Right lung (tissue), 10 donors: ENCODE results near the gene TAAR5. TPM values are rescaled to one million over a fixed set of nuclear protein-coding genes. Genes with fewer than 3 reads are reported as not detected.
"Not testable (repeated sequence)": the region's sequence is repeated elsewhere in the genome, so short reads cannot be mapped to it uniquely, and the experiment has no call there.

Source experiments
- DNase-seq, 2 donors: peaks; one replicate each; pipeline ENCODE4 v3.0.0-alpha.2; 2013
- long read RNA-seq, 8 donors: transcript quantifications; one replicate each; lab custom pipeline, GENCODE V29; 2026
- polyA plus RNA-seq, 5 donors: library from polyadenylated mRNA; unstranded; fragments of 120-200 nt; gene quantifications; one replicate each; pipeline versions ENCODE4 v1.2.1 to v1.2.3, GENCODE V29; 2013; ENCODE audit warnings: inconsistent platforms in 1 of 5, low replicate concordance in 1 of 5; ENCODE audit not compliant: insufficient read length in 5 of 5, insufficient read depth in 1 of 5

TAAR5 gene
- not detected for polyA plus RNA-seq
- long read RNA-seq, donor 1, partial matches to known transcripts = 0 of 1 reads
- long read RNA-seq, donor 1, other reads (novel, unspliced or antisense) = 0 of 1 reads
- long read RNA-seq, donor 2 = 0 reads
- long read RNA-seq, donor 3 = 0 reads
- long read RNA-seq, donor 4 = 0 reads
- long read RNA-seq, donor 5 = 0 reads
- long read RNA-seq, donor 6 = 0 reads
- long read RNA-seq, donor 7 = 0 reads
- long read RNA-seq, donor 8 = 0 reads

GRCh38 chr6:132589454-132589853 is at the start of gene TAAR5:
TSS of gene TAAR5 (minus strand) at chr6:132589741. CDS start at chr6:132589686, 55 bp downstream.
- no peak for DNase-seq

GRCh38 chr6:132637135-132637534 is 47.6 kb upstream of the TAAR5 start:
- not testable (repeated sequence) for DNase-seq

GRCh38 chr6:132635906-132636305 is 46.4 kb upstream of the TAAR5 start:
- DNase-seq = not testable (repeated sequence)

- DNase-seq = not testable (repeated sequence)
These were observed 45.7 kb upstream of the TAAR5 start for GRCh38 chr6:132635288-132635687.

- no peak for DNase-seq
These were observed 45.3 kb upstream of the TAAR5 start for GRCh38 chr6:132634796-132635195.

GRCh38 chr6:132633362-132633761 is 43.8 kb upstream of the TAAR5 start:
- no peak for DNase-seq

GRCh38 chr6:132624175-132624574 is 34.6 kb upstream of the TAAR5 start, which contains the start of gene TAAR2:
TSS of gene TAAR2 (minus strand) at chr6:132624275. CDS start at chr6:132624275, 0 bp downstream.
- no peak for DNase-seq

- no peak for DNase-seq
These were observed 33.7 kb upstream of the TAAR5 start for GRCh38 chr6:132623106-132623845.

GRCh38 chr6:132616677-132617076 is 27.1 kb upstream of the TAAR5 start:
- DNase-seq = no peak

GRCh38 chr6:132614554-132614953 is 25.0 kb upstream of the TAAR5 start:
- DNase-seq = no peak

- no peak for DNase-seq
These were observed 23.0 kb upstream of the TAAR5 start for GRCh38 chr6:132612449-132613108.

GRCh38 chr6:132611616-132612015 is 22.1 kb upstream of the TAAR5 start:
- no peak for DNase-seq

GRCh38 chr6:132607544-132608233 is 18.1 kb upstream of the TAAR5 start:
- DNase-seq = no peak

- DNase-seq = no peak
These were observed 15.2 kb upstream of the TAAR5 start for GRCh38 chr6:132604635-132605152.

- DNase-seq = not testable (repeated sequence)
These were observed 11.4 kb upstream of the TAAR5 start for GRCh38 chr6:132600900-132601299.

- no peak for DNase-seq
These were observed 8.9 kb upstream of the TAAR5 start for GRCh38 chr6:132598473-132598872.

- DNase-seq = no peak
These were observed 6.7 kb upstream of the TAAR5 start for GRCh38 chr6:132596201-132596600.

GRCh38 chr6:132592855-132593254 is 3.3 kb upstream of the TAAR5 start:
- no peak for DNase-seq

GRCh38 chr6:132590362-132590761 is 821 bp upstream of the TAAR5 start:
- no peak for DNase-seq

- no peak for DNase-seq
These were observed 2.1 kb downstream of the TAAR5 start for GRCh38 chr6:132587424-132587823.

GRCh38 chr6:132584698-132585097 is 4.8 kb downstream of the TAAR5 start:
- no peak for DNase-seq

GRCh38 chr6:132571774-132572173 is 17.8 kb downstream of the TAAR5 start:
- DNase-seq = no peak
